GDM1 (cell line): ENCODE data around the gene GGTLC1.

ENCODE experiments used
- DNase-seq: peaks from one replicate; lab custom pipeline; 2025; lab: John Stamatoyannopoulos, UW

Gene GGTLC1

DNA sequence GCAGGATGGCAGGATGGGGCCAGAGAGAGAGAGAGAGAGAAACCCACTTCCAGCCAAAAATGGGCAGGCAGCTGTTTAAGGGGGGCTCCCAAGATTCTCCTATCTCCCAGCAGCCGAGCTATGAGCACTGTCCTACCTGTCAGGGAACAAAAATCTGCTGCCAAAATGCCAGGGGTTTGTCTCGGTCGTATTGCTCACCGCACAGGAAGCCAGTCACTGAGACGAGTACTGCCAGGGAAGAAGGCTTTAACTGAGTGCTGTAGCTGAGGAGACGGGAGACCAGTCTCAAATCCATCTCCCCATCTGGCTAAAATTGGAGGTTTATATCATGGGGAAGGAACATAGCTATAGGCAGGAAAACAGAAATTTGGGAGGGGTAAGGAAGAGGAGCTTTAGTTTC lies 22.3 kb downstream of the GGTLC1 start:
- DNase-seq = no peak

DNA sequence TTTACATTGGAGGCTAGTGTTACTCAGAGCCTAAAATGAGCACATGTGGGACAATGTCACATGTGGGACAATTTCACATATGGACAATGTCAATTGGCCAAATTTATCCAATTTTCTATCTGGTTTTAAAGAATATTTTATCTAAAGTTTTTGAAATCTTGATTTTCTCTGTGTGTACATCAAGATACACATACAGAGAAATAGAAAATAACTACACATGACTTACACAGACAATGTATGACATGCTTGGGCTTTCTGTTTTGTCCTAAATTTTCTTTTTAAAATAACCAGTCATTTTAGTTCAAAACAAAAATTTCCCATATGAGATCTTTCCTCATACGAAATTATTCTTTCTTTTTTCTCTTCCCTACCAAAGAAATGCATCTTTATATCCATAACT lies 24.6 kb downstream of the GGTLC1 start:
- no peak for DNase-seq

DNA sequence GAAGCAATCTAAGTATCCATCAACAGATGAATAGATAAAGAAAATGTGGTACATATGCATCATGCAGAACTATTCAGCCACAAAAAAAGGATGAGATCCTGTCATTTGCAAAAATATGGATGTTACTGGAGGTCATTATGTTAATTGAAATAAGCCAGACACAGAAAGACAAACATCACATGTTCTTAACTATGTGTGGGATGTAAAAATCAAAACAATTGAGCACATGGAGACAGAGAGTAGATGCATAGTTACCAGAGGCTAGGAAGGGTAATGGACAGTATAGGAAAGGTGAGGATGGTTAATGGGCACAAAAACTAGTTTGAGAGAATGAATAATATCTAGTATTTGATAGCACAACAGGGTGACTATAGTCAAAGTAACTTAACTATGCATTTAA lies 26.3 kb downstream of the GGTLC1 start:
- DNase-seq = no peak

DNA sequence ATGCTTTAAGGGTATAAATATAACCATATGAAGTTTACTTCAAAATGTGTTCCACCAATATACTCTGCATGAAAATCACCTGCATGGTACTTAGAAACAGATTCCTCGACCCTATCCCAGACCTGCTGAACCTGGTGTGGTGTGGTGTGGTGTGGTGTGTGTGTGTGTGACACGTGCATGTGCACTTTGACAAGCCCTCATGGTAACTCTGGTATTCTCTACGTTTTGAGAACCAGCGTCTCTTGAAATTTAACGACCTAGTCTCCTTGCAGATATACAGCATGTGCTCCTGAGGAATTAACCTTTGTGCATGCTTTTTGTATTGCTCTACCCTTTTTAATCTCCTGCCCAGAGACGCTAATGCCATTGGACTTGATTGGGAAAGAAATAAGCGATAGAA lies 29.5 kb downstream of the GGTLC1 start:
- no peak for DNase-seq

DNA sequence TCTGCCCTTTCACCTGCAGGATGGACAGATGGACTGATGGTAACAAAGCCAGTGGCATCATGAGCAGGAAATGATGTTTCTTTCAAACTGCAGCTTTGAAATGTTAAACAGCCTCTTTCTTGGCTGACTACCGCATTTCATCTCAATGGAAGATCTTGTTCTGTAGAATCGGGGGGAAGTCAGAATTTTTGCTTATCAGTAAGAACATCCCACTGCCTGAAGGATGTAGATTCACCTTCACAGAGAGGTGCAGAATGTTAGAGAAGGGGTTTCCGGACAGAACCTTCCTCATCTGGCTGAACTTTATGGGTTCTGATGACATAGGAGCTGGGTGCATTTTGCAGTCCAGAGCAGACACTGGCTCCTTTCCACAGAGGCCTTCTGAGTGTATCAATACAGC lies 32.7 kb downstream of the GGTLC1 start:
- no peak for DNase-seq

DNA sequence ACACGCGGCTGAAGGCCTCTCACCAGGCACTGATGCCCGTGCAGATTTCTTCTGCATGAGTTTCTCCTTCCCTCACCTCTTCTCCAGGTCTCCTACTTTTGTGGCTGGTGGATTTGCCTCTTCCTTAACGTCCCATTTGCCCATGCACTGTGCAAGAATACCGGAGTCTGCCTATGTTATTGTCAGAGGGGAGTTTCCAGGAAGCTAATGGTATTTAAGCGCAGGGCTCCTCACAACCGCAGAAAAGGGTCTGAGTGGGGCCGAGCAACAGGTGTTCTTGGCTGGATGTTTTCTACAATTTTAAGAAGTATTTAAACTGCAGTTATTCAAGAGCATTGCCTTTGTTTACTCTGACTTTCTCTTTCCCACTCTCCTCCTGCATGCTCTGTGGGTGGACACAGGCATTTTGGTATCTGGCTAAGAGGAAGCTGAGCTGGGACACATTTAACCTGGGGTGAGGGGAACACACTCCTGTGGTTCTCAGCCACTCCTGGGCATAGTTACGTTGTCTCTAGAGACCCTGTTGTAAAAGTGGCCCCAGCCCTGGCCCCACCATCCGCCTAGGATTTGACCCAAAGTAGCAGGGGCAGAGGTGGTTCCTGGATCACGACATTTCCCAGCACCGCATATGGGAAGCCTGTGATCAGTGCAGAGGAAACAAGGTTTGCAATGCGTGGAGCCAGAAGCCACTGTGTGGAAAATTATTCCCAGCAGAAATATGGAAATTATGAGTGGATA lies 34.4 kb downstream of the GGTLC1 start:
- no peak for DNase-seq

DNA sequence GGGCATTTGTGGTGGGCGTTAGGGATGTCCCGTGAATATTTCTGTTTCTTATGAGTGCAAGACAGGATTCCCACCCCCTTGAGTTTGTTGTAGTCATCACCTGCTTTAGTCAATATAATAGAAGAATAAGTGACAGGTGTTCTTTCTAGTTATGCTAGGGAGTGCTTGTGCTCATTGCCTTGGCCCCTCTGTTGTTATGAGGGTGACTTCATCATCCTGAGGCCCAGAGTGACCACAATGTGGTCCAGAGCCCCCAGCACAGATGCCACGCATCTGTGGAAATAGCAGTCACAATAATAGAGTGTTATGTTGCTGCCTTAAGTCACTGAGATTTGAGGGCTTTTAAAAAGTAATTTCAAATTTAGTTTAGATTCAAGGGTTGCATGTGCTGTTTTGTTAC lies 42.4 kb downstream of the GGTLC1 start:
- no peak for DNase-seq

DNA sequence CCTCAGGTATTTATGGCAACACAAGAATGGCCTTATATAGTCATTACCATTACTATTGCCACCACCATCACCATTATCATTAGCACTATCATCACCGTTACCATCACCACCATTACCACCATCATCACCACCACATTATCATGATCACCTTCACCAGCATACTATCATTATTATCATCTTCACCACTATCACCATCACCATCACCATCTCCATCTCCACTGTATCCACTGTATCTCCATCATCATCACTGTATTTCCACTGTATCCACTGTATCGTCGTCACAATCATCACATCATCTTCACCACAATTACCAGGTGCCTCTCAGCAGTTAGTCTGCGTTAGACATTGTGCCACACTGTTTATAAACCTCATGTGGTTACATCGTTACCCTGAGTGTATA lies 45.3 kb downstream of the GGTLC1 start:
- DNase-seq = no peak

DNA sequence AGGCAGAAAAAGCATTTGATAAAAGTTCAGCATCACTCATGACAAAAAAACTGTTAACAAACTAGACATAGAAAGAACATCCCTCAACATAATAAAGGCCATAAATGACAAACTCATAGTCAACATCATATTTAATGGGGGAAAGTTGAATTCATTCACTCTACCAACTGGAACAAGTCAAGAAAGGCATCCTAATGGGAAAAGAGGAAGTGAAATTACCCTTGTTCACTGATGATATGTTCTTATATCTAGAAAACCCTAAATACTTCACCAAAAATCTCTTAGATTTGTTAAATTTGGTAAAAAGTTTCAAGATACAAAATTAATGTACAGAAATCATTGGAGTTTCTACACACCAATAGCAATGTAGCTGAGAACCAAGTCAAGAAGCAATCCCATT lies 48.9 kb downstream of the GGTLC1 start:
- no peak for DNase-seq

DNA sequence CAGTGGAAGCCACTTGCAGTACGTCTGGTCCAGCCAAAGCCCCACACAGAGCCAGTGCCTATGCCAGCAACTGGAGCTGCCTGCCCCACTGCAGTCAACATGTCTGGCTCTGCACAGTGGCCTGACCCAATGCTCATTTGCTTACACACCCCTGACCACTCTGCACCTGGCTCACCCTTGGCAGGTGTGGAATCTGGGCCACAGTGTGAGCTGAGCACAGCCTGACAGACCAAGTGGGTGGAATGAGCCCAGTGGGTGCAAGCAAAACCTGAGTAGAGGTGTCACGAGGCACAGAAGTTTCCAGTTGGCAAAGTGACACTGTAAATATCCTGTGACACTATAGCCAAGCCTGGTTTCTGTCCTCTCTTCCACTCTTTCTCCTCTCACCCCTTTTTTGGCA lies 49.5 kb downstream of the GGTLC1 start:
- no peak for DNase-seq

DNA sequence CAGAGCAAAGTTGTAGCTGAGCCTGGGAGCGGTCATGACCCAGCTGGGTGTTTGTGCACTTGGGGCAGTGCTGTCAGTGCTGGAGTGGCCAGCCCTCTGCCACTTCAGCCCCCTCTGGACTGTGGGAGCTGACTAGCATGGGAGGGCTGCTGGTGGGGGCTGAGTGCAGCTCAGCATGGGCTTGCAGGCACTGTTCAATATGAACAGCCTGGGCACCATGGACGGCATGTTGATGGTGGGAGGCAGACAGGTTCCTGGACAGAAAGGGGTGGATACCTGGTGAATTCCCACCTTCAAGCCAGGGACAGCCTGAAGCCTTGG lies 50.5 kb downstream of the GGTLC1 start:
- no peak for DNase-seq

DNA sequence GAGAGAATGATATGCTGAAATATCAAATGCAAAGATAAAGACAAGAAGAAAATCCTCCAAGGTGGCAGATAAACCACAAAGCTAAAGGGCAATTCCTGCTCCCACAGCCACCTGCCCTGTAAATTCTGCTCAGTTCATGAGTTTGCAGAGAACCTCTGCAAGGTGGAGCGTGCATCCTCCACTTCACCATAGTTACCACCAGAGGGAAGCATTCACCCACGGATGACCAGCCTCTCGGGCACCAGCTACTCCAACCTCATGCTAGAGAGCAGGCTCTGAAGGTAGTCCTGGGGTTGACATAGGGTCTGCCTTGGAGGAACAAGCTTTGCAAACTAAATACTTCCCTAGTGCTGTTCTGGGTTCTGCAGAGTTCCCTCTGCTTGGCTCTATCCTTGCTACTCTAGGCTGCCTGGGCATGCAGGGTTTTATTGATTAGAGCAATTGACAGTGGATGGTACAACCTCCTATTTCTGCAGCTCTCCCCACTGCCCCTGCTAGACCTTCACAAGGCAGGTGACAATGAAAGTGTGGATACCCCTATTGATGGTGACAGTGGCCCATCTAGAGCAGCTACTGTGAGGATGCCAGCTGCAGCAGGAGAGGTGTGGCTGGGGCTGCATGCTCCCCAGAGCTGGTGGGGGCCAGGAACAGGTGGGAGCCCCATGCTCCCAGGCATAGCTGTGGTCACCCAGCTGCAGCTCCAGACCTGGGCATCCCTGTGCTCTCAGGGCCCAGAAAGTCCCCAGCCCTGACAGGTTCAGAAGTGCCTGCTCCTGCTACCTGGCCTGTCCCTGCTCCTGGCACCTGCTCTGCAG lies 51.1 kb downstream of the GGTLC1 start:
- peak; percentile 41 for DNase-seq
